GM12873 (cell line): ENCODE measurements around the gene RRAS.

Source experiments
- CTCF ChIP-seq: IDR thresholded peaks from 2 replicates; pipeline ENCODE4 v1.5.1; 2012; ENCODE audit warnings: low read depth, mild to moderate bottlenecking, moderate library complexity, low read length, control low read depth; ENCODE audit not compliant: insufficient read depth; ENCODE audit errors: missing control alignments

RRAS gene

GRCh38 chr19:49646586-49646985 lies 6.6 kb upstream of the RRAS start:
- TF ChIP-seq CTCF: no peak

GRCh38 chr19:49645995-49646394 lies 6.1 kb upstream of the RRAS start:
- no peak for TF ChIP-seq CTCF

- no peak for TF ChIP-seq CTCF
Measured at GRCh38 chr19:49645592-49645991, 5.6 kb upstream of the RRAS start.

GRCh38 chr19:49643466-49643865 lies 3.5 kb upstream of the RRAS start:
- TF ChIP-seq CTCF: no peak

GRCh38 chr19:49642492-49643035 lies 2.6 kb upstream of the RRAS start:
- TF ChIP-seq CTCF: no peak

GRCh38 chr19:49641688-49642491 lies 1.9 kb upstream of the RRAS start, which contains the start of gene SCAF1:
SCAF1 (plus strand) TSS chr19:49642209; CDS start chr19:49645027, 2,818 bp downstream.
- no peak for TF ChIP-seq CTCF

GRCh38 chr19:49639401-49640112 lies 386 bp downstream of the RRAS start:
- TF ChIP-seq CTCF: no peak
